Epithelial cell of esophagus (primary cell): ENCODE measurements around the gene GADD45B.

ENCODE experiments used
- DNase-seq: peaks from one replicate; pipeline ENCODE4 v3.0.0; 2010; ENCODE audit warnings: low read depth
- H3K4me3 ChIP-seq: 2 replicates; pipeline ENCODE4 v1.5.1; 2011; ENCODE audit warnings: mild to moderate bottlenecking, low read length, control low read depth
- TF ChIP-seq, protein P1 (sequence below): IDR thresholded peaks from 2 replicates; pipeline ENCODE4 v1.5.1; 2011; ENCODE audit warnings: low read depth, mild to moderate bottlenecking, low read length, control low read depth, inconsistent platforms; ENCODE audit not compliant: insufficient read depth; ENCODE audit errors: missing control alignments

GADD45B gene

DNA sequence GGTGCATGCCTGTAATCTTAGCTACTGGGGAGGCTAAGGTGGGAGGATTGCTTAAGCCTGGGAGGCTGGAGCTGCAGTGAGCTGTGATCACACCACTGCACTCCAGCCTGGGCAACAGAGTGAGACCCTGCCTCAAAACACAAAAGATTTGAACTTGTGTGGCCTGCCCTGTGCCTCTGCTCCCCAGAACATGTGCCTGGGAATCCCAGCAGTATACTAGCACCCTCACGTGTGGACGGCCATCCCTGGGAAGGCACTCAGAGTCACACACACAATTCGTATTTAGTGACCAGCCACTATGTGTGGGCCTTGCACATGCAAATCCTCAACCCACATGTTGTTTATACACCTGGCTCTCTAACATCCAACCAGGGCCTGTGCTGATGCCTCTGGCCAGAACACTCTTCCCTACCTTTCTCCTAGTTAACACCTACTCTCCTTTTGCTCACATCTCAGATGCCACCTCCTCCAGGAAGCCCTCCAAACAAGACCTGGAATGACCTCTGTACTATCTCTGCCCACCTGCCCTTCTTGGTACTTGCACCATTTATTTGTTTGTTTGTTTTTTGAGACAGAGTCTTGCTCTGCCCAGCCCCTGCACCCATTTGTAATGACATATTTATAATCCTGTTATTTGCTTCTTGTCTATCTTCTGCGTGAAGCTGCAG lies 7.7 kb downstream of the GADD45B start:
- H3K4me3 ChIP-seq: no peak overlapping the region
- TF ChIP-seq, protein P1, sequence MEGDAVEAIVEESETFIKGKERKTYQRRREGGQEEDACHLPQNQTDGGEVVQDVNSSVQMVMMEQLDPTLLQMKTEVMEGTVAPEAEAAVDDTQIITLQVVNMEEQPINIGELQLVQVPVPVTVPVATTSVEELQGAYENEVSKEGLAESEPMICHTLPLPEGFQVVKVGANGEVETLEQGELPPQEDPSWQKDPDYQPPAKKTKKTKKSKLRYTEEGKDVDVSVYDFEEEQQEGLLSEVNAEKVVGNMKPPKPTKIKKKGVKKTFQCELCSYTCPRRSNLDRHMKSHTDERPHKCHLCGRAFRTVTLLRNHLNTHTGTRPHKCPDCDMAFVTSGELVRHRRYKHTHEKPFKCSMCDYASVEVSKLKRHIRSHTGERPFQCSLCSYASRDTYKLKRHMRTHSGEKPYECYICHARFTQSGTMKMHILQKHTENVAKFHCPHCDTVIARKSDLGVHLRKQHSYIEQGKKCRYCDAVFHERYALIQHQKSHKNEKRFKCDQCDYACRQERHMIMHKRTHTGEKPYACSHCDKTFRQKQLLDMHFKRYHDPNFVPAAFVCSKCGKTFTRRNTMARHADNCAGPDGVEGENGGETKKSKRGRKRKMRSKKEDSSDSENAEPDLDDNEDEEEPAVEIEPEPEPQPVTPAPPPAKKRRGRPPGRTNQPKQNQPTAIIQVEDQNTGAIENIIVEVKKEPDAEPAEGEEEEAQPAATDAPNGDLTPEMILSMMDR: no peak
- no peak for DNase-seq

DNA sequence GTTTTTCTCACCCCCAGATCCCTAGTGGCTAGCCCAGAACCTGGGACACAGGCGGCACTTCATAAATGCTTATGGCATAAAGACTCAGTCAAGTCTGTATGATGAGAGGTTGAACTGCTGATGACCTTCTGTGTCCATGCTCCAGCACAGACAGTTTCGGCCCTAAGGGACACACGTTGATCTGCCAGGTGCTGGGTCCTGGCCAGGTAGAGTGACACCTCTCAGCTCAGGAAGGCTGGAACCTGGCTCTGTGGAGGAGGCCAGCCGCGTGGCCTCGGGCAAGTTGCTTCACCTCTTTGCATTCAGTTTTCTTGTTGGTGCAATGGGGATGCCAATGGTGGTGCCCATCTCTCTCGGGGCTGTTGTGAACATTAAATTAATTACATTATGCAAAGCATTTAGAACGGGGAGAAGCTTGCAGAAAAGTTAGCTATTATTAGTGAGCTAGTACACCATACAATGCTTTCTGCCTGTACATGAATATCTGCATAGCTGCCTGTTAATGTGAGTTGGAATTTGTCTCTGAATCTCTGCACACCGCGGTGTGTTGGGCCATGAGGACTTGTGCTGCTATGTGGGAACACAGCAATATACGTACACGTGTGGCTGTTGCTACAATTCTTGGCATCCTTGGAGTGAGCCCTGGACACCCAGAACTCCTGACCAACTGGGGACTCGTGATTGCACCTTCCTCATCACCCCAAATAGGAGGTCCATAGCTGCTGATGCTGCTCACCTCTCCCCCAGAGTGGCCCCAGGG lies 8.4 kb downstream of the GADD45B start:
- TF ChIP-seq, protein P1: no peak
- no peak overlapping the region for H3K4me3 ChIP-seq
- DNase-seq: no peak

DNA sequence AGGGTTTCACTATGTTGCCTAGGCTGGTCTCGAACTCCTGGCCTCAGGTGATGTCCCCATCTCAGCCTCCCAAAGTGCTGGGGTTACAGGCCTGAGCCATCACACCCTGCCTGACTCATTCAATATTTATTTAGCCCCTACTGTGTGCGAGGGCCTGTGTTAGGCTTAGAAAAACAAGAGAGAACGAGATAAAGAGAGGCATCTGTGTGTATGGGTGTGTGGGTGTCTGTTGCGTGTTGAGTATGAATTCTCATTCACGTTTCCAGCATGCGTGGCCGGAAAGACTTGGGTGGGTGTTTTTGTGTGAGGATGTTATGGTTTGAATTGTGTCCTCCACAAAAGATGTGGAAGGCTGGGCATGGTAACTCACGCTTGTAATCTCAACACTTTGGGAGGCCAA lies 9.5 kb downstream of the GADD45B start:
- TF ChIP-seq, protein P1: no peak
- H3K4me3 ChIP-seq: no peak overlapping the region
- no peak for DNase-seq

DNA sequence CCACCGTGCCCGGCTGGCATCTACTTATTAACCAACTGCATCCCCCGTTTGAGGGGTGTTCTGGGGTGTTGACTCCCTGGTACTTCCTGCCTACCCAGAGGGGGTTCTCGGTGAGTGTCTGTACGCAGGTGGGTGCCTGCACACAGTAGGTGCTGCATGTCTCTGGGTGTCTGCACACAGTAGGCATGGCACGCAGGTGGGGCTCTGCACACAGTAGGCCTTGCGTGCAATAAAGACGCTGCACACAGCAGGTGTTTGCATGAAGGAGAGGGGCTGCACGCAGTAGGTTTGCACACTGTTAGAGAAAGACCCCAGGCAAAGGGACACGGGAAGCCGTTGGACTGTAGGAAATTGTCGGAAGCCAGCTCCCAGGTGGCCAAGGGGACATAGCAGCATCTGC lies 11.2 kb downstream of the GADD45B start:
- no peak overlapping the region for H3K4me3 ChIP-seq
- DNase-seq: no peak
- TF ChIP-seq, protein P1: no peak

DNA sequence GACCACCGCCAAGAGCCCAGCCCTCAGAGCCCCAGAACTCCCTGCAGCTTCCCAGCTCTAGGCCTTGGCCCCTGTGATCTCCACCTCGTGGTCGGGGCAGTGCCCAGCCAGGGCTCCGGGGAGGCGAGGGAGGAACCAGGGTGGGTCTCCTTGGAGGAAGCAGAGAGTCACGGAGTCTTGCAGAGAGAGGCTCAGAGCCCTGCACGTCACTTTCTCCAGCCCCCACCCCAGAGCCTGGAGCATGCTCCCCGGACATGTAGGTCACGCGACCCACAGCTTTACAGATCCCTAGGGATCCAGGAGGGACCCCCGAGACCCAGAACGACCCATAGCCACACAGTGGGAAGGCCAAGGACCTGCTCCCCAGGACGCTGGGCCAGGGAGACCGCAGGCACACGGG lies 11.9 kb downstream of the GADD45B start:
- DNase-seq: no peak
- TF ChIP-seq, protein P1: no peak
- H3K4me3 ChIP-seq: no peak overlapping the region

DNA sequence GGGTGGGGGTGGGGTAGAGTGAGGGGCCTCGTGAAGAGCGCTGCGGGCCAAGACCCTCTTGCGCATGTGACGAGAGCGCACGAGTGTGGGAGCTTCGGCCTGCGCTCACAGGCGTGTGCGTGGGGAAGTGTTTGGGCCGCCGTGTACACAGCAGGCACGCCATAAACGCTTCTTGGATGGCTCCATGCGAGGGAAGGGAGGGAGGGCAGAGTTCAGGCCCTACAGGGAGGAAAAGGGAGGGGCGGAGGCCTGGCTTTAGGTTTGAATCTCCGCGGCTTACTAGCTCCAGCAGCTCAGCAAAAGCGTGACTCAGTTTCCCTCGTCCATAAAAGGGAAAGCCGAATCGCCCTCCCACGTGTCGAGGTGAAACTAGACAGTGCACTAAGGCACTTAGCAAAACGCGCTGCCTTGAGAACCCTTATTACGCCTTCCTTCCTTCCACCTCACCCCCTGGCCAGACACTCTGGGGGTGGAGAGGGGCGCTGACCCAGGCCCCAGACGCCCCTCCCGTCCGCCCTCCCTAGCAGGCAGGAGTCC lies 12.5 kb downstream of the GADD45B start:
- DNase-seq: no peak
- TF ChIP-seq, protein P1: no peak
- H3K4me3 ChIP-seq: no peak overlapping the region
